Fibroblast of villous mesenchyme (primary cell): ENCODE measurements around the gene HSPH1. TPM values are rescaled to one million over a fixed set of nuclear protein-coding genes. Genes with fewer than 3 reads are reported as not detected.

Experiments used
- DNase-seq: peaks from one replicate; pipeline ENCODE4 v3.0.0-alpha.2; 2010; ENCODE audit warnings: low read depth
- H3K4me3 ChIP-seq: 2 replicates; pipeline ENCODE4 v1.5.1; 2011; ENCODE audit warnings: low read depth, mild to moderate bottlenecking, low read length
- CTCF ChIP-seq: IDR thresholded peaks from 2 replicates; pipeline ENCODE4 v1.5.1; 2012; ENCODE audit warnings: low read depth, mild to moderate bottlenecking, low read length; ENCODE audit not compliant: insufficient read depth
- total RNA-seq: library from RNA; depleted of rRNA; stranded (reverse); fragments of >200 nt; gene quantifications from 2 replicates; pipeline ENCODE4 v1.2.3, GENCODE V29; 2012

HSPH1 gene
- total RNA-seq, 1 donor = 70.8 TPM

- no peak for DNase-seq
- H3K4me3 ChIP-seq = no peak overlapping the region
- no peak for TF ChIP-seq CTCF
Measured at GRCh38 chr13:31121379-31122140, 40.1 kb downstream of the HSPH1 start.

DNA sequence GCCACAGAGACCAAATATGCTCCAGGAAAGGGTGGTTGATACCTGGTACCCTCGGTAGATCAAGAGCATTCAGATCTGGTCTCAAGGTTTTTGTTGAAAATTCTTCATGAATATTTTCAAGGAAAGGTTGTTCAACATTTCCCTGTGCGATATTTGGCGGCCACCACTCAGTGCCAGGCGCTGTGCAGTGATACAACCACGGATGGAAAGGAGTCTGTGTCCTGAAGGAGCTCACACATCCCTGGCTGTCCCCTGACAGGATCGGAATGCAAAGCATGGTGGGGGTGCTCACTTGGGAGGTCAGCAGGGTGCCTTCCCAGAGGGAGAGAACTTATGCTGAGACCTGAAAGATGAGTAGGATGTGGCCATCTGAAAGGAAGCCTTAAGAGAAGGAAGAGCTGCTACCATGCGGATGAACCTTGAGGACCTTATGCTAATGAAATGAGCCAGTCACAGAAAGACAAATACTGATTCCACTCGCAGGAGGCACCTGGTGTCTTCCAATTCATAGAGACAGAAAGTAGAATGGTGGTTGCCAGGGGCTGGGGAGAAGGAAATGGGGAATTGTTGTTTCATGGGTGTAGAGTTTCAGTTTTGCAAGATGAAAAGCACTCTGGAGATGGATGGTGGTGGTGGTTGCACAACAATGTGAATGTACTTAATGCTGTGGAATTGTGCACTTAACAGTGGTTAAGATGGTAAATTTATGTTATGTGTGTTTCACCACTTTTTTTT, 41.6 kb downstream of the HSPH1 start:
- DNase-seq = no peak
- no peak overlapping the region for H3K4me3 ChIP-seq
- no peak for TF ChIP-seq CTCF

DNA sequence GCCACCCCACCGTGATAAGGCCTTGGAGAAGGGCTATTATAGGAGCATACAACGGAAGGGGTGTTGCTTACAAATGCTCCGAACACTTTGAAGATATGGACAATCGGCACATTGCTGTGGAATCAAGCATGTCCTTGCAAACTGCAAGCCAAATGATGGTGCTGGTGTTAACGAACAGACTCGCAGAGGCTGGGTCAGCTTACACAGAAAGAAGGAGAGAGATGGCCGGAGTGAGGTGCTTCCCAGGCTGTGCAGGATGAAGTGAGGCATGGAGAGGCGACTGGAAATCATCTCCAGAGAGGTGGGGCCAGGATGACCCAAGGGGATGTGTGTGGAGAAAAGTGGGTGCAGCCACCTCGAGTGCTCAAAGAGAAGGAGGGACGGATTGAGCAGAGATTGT, 42.2 kb downstream of the HSPH1 start:
- no peak for TF ChIP-seq CTCF
- no peak overlapping the region for H3K4me3 ChIP-seq
- no peak for DNase-seq

GRCh38 chr13:31116224-31116623, 45.5 kb downstream of the HSPH1 start:
- no peak for TF ChIP-seq CTCF
- no peak for DNase-seq
- H3K4me3 ChIP-seq = no peak overlapping the region

- H3K4me3 ChIP-seq = no peak overlapping the region
- TF ChIP-seq CTCF = no peak
- DNase-seq = no peak
Measured at GRCh38 chr13:31115616-31116015, 46.1 kb downstream of the HSPH1 start.

- no peak overlapping the region for H3K4me3 ChIP-seq
- TF ChIP-seq CTCF = no peak
- no peak for DNase-seq
Measured at GRCh38 chr13:31114641-31115040, 47.1 kb downstream of the HSPH1 start.
